Activated effector memory CD4-positive, alpha-beta T cell treated with Interleukin-2 at 50 U/mL for 16 hours (primary cell): ENCODE measurements around the gene EDA.

ENCODE experiments used
- DNase-seq: peaks from one replicate; pipeline ENCODE4 v3.0.0-alpha.2; 2020

Gene EDA

DNA sequence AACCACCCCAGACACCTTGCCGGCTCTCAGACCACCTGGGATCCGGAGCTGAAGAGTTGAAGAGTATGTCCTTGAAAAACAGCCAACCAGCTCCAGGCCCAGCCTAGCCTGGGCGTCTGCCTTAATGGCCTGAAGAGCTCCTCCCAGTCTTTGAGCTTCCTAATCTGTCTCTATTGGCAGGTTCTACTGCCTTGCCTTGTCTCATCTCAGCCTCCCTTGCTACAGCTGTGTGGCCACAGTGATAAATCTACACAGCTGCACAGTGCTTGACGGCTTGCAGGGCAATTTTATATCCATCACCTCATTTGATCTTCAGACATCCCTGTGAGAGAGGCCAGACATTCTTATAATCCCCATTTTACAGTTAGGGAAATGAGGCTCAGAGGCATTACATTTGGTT, 413.9 kb downstream of the EDA start:
- no peak for DNase-seq

DNA sequence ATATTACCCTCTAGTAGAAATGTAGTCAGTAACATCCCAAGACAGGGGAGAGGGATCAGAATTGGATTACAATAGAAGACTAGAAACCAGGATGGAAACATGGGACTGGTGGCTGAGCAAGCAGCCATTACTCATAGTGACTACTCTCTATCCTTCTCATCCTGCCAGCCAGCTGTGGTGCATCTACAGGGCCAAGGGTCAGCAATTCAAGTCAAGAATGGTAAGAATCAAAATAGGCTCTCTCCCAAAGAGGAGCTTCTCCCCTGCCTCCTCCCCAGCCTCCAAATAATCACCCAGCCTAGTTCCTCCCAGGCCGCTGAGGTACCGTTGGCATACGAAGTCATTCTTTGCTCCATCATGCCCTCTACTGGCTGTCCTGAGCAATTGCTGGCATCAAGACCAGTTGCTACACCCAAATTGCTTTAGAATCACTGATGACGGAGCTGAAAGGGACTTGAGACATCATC, 414.4 kb downstream of the EDA start:
- peak; percentile 2 for DNase-seq

DNA sequence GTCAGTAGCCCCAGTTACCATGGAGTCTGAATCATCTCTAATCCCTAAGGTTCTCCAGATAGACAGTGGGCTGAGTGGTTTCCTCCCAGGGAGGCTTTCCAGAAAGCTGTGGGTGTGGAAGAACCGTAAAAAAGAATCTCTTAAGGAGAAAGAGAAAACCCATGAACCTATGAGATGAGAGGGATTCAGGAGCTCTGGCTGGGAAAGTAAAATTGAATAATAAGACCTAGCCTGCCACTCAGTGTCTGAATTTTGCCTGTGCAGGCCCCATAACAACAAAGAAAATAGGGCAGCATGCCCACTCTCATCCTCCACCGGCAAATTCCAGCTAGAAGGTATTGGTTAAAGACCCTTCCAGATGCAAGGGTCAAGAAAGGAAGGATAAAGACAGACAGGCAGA, 416.9 kb downstream of the EDA start:
- DNase-seq, result no peak

- DNase-seq, result no peak
These were observed 417.6 kb downstream of the EDA start for GRCh38 chrX:70033348-70034051.

- DNase-seq, result no peak
These were observed 418.7 kb downstream of the EDA start for GRCh38 chrX:70034646-70035045.

GRCh38 chrX:70038515-70038914, 422.6 kb downstream of the EDA start:
- no peak for DNase-seq

DNA sequence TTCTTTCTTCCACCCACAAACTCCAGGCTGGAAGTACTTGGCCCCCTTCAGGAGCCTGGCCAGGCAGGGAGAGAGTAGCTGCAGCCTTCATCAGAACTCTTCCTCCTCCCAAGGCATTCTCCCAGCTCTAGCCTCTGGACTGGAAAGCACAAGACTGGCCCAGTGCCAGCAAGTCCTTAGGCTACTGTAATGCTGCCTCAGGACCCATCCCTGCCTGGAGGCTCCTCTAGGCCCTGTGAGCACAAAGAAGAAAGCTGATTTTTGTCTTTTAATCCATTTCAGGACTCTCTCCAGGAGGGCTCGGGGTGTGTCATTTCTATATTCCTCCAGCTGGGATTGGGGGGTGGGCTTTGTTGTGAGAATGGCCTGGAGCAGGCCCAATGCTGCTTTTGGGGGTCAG, 423.0 kb downstream of the EDA start:
- no peak for DNase-seq

DNA sequence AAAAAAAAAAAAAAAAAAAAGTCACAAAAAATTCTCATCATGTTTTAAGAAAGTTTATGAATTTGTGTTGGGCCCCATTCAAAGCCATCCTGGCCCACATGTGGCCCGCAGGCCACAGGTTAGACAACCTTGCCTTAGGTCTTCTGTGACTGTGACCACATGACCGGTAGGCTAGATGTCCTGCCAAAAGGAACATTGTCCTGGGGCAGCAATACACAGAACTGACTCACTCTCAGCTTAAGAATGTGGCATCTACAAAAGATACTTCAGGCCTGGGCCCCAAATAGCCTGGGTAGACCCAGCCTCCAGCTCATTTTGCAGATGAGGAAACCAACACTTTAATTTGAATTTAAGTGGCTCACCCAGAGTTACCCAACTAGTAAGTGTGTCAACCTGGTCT, 423.8 kb downstream of the EDA start:
- no peak for DNase-seq

GRCh38 chrX:70041993-70042392, 426.1 kb downstream of the EDA start:
- DNase-seq, result no peak

GRCh38 chrX:70042399-70043371, 426.8 kb downstream of the EDA start:
- DNase-seq, result no peak

- DNase-seq, result no peak
These were observed 427.8 kb downstream of the EDA start for GRCh38 chrX:70043685-70044084.

GRCh38 chrX:70044541-70045245, 428.8 kb downstream of the EDA start:
- DNase-seq, result no peak

- no peak for DNase-seq
These were observed 431.1 kb downstream of the EDA start for GRCh38 chrX:70046978-70047377.

DNA sequence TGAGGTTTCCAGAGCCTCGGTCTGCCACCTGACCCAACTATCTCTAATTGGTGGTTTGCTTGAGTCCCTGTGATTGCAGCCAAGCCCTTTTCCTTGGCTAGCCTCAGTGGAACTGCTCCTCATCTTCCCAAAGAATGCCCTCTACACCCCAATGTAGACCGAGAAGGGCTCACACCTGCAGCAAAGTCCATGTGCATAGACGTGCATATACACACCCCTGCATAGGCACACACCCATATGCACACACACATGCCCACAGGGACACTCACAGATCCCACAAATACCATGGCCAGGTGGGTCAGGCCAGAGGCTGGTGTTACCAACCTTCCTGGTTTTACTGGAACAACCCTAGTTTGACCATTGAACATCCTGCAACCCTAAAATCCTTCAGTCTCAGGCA, 433.5 kb downstream of the EDA start:
- no peak for DNase-seq

DNA sequence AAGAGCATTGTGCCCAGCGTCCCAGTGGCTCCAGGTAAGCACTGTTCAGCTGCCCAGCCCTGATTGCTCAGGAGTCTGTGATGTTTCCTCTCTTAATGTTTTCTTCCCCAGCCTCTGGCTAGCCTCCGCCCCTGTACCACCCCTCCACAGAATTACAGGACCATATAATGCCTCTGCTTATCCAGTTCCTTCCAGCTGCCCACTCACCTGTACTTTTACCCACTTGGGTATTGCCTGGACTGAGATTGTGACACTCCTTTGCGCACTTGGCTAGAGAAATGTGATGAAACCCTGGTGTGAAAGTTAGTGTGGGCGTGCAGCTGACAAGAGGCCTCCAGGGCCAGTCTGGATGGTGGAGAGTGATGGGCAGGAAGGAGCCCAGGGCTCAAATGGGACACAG, 434.0 kb downstream of the EDA start, which contains the start of gene AWAT2:
Gene AWAT2 (minus strand): TSS at position 14 of the 400 bp plus-strand sequence. CDS start 6 bp downstream, at position 8.
- DNase-seq, result no peak

DNA sequence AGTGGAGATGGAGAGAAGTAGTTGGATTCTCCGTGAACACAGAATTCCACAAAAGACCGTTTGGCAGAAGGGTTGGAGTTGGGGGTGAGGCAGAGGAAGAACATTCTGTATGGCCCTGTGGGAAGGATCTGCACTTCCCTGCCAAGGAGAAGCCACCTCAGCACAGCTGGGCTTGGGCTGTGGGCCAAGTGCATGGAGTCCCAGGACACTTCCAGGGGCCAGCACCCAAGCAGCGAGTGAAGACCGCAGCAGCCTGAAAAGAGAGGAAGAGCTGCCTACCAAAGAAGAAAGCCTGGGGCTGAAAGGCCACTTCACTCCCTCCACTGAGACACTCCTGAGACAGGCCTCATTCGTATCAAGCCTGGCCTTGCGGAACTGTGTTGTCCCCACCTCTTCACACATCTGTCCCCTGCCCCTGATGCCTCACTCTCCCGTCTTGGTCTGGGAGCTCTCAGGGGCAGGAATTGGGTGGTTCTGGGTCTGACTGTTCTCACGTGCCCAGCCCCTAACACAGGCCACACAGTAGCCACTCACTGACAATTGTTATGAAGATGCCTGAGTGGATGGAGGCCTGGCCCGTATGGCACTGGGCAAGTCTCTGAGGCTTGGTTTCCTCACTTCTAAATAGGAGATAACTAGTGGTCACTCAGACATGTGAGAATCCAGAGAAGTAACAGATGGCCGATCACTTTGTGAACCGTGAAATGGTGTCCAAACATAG, 437.1 kb downstream of the EDA start:
- no peak for DNase-seq

- DNase-seq, result no peak
These were observed 438.5 kb downstream of the EDA start for GRCh38 chrX:70054391-70054790.

DNA sequence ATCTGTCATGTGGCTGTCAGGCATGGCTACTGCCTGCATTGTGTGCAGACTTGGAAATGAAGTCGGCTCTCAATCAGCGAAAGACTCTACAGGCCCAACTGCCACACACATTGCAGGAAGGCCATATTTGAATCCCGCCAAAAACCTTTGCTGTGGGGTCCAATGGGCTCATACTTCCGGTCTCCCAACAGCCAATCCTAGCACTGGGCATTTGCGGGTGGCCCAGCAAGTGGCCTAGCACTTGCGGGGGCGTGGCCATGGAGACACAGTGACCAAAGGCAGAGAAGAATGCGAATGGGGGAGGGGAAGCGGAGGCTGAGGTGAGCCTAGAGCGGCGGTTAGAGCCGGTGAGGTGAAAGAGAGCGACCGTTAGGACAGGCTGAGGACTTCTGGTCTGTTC, 446.2 kb downstream of the EDA start, which contains the start of gene OTUD6A:
Gene OTUD6A (plus strand): TSS at position 382 of the 400 bp plus-strand sequence. CDS start 68 bp downstream, outside the sequence.
- no peak for DNase-seq

DNA sequence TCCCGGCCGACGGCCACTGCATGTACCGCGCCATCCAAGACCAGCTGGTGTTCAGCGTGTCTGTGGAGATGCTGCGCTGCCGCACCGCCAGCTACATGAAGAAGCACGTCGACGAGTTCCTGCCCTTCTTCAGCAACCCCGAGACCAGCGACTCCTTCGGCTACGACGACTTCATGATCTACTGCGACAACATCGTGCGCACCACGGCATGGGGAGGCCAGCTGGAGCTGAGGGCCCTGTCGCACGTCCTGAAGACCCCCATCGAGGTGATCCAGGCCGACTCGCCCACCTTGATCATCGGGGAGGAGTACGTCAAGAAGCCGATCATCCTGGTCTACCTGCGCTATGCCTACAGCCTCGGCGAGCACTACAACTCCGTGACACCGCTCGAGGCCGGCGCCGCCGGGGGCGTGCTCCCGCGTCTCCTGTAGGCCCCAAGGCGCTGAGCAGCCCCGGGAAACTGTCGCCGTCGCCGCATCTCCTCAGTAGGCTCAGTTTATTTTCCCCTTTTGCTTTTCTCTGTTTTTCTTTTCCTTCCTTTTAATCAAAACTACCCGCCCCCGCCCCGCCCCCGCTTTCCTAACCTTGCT, 447.1 kb downstream of the EDA start:
- DNase-seq, result no peak

DNA sequence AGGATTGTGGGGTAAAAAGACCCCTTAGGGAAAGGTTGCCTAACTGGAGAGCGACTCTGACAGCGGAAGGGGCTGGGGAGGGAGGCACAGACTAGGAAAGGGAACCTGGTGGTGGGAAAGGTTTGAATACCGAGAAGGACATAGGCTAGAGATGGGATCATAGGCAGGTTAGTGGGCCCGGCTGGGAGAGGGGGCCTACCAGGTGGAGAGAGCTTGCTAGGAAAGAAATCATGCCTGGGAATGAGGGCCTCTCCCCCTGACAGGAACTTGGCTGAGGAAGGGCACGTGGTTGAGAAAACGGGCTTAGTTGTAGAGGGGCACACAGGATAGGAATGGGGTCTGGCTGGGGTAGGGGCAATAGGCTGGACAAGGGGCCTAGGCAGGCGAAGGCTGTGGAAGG, 450.7 kb downstream of the EDA start:
- no peak for DNase-seq

DNA sequence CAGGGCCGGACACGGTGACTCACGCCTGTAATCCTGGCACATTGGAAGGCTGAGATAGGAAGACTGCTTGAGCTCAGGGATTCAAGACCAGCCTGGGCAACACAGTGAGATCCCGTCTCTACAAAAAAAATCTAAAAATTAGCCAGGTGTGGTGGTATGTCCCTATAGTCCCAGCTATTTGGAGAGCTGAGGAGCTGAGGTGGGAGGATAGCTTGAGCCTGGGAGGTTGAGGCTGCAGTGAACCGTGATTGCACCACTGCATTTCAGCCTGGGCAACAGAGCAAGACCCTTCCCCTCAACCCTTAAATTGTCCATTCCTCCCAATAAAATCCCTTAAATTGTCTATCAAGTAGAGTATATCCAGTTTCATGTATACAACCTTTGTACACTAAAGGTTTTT, 463.4 kb downstream of the EDA start:
- no peak for DNase-seq

- no peak for DNase-seq
These were observed 464.0 kb downstream of the EDA start for GRCh38 chrX:70079870-70080269.
